Measurements from ENCODE around the gene NCOA3.
"Not testable (repeated sequence)": the region's sequence is repeated elsewhere in the genome, so short reads cannot be mapped to it uniquely, and the experiment has no call there.

The NCOA3 gene

DNA sequence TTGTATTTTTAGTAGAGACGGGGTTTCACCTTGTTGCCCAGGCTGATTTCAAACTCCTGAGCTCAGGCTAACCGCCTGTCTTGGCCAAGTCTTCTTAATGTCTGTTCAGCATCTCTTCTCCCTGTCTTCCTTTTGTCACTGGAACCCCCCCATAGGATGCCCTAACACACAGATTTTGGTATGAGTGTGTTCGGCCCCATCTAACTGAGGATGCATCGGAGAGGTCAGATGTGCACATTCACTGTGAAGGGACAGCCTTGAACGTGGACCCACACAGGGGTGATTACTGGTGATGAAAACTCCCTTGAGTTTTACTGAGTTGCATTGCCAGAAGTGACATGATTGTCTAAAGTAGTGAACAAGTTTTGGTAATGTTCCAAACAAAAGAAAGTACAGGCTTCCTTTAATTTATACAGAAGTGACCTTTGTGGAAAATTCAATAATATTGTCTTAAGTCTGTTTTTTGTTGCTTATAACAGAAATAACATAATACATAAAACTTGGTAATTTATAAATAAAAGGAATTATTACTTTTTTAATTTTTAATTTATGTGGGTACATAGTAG is 40.5 kb upstream of the NCOA3 start:
- TF ChIP-seq ZNF384 (IDR thresholded peaks at IDR 0.05) (no peak), FOXM1 (IDR thresholded peaks at IDR 0.05; ENCODE audit: borderline replicate concordance) (no peak), SP1 (IDR thresholded peaks at IDR 0.05) (no peak), LEF1 (IDR thresholded peaks at IDR 0.05; ENCODE audit: borderline replicate concordance) (no peak), L3MBTL2 (conservative IDR thresholded peaks at IDR 0.05) (no peak), BHLHE40 (IDR thresholded peaks at IDR 0.05; ENCODE audit: borderline replicate concordance) (no peak), NFRKB (IDR thresholded peaks at IDR 0.05) (no peak), HDGF (IDR thresholded peaks at IDR 0.05; ENCODE audit: borderline replicate concordance) (no peak), ARNT (IDR thresholded peaks at IDR 0.05) (no peak), CTBP1 (IDR thresholded peaks at IDR 0.05; ENCODE audit: borderline replicate concordance) (no peak), ELF4 (IDR thresholded peaks at IDR 0.05) (no peak), FOXA1 (IDR thresholded peaks at IDR 0.05) (no peak), SUZ12 (IDR thresholded peaks at IDR 0.05) (no peak)
- TF ChIP-seq, protein P1, sequence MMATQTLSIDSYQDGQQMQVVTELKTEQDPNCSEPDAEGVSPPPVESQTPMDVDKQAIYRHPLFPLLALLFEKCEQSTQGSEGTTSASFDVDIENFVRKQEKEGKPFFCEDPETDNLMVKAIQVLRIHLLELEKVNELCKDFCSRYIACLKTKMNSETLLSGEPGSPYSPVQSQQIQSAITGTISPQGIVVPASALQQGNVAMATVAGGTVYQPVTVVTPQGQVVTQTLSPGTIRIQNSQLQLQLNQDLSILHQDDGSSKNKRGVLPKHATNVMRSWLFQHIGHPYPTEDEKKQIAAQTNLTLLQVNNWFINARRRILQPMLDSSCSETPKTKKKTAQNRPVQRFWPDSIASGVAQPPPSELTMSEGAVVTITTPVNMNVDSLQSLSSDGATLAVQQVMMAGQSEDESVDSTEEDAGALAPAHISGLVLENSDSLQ (IDR thresholded peaks at IDR 0.05): no peak
- POLR2A ChIA-PET: no interaction called here
- CTCF ChIA-PET: no interaction called here
- DNase-seq (ENCODE audit: extremely low spot score): no peak

DNA sequence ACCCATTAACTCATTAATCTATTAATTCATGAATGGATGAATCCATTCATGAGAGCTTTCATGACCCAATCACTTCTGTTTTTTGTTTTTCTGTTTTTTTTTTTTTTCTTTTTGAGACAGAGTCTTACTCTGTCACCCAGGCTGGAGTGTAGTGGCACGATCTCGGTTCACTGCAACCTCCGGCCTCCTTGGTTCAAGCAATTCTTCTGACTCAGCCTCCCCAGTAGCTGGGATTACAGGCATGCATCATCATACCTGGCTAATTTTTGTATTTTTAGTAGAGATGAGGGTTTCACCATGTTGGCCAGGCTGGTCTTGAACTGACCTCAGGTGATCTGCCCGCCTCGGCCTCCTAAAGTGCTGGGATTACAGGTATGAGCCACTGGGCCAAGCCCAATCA is 39.8 kb upstream of the NCOA3 start:
- DNase-seq (ENCODE audit: extremely low spot score); POLR2A ChIA-PET; CTCF ChIA-PET: not testable (repeated sequence)

DNA sequence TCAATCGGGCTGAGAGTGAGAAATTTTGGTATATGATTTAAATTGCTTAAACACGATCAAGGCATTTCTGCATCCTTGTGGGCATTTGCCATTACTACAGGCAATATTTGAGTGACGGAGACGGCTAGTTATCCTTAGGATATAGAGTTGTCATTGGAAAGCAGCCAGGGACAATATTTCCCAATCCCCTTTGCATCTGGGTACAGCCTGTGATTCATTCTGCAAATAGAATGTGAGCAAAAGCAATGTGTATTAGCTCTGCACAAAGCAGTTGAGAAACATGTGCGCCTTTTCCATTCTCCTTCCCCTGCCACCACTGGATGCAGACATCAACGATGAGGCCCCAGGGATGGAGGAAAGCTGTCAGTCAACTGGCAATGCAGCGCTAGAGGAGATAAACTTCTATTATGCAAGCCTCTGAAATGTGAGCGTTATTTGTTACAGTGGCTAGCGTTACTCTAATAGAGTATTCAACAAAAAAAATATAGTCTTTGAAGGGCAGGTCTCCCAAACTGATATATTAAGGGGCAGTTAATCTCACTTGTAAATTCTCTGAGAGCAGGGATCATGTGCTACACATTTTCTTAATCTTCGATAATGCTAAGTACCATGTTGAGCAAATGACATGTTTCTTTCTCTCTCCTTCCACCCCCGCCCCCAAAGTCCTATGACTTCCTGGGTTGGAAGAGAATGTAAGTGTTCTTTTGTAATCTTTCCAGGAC is 37.1 kb upstream of the NCOA3 start:
- POLR2A ChIA-PET: no interaction called here

DNA sequence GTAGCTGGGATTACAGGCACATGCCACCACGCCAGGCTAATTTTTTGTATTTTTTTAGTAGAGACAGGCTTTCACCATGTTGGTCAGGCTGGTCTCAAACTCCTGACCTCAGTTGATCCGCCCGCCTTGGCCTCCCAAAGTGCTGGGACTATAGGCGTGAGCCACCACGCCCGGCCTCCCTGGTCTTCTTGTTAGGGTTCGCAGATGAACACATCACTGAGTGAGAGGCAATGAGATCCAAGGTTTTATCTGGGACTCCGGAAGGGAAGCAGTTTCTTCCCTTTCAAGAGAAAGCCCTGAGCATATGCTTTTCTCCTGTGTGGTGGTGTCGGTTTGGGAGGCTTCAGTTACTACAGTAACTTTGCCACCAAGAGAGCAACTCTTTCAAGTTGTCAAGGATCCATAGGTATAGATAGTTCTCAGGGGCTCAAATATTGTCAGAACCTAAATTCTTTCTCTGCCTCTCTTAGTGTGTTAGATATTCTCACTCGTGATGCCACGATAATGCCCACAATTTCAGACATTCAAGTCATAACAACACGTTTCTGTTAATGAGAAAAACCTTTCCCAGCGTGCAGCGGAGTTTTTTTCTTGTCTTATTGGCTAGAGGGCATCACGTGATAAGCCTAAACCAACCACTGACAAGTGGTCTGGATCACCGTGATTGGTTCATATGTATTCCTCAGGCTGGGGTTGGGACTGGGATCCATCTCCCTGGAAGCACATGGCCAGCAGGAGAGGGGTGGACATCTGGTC is 36.2 kb upstream of the NCOA3 start:
- POLR2A ChIA-PET: no interaction called here
- no peak for TF ChIP-seq FOXK2 (IDR thresholded peaks at IDR 0.05)
- no peak for TF ChIP-seq CTBP1 (IDR thresholded peaks at IDR 0.05; ENCODE audit: borderline replicate concordance)
- no peak for TF ChIP-seq L3MBTL2 (conservative IDR thresholded peaks at IDR 0.05)
- no peak for TF ChIP-seq SP1 (IDR thresholded peaks at IDR 0.05)
- no peak for TF ChIP-seq TARDBP (IDR thresholded peaks at IDR 0.05)
- TF ChIP-seq ZNF384 (IDR thresholded peaks at IDR 0.05): no peak
- DNase-seq (ENCODE audit: extremely low spot score): no peak
- CTCF ChIA-PET: no interaction called here

More for the DNA sequence above, 37.1 kb upstream of the NCOA3 start:
- peak; percentile 31 for DNase-seq (ENCODE audit: extremely low spot score)
- TF ChIP-seq TARDBP (IDR thresholded peaks at IDR 0.05): 0 out of 2 replicates have a peak, but pooled peaks have one; percentile 28
- no peak for TF ChIP-seq FOXM1 (IDR thresholded peaks at IDR 0.05; ENCODE audit: borderline replicate concordance)
- no peak for TF ChIP-seq ELF4 (IDR thresholded peaks at IDR 0.05)
- TF ChIP-seq, protein P1 (IDR thresholded peaks at IDR 0.05): peak; percentile 76
- TF ChIP-seq L3MBTL2 (conservative IDR thresholded peaks at IDR 0.05): no peak
- TF ChIP-seq FOXA1 (IDR thresholded peaks at IDR 0.05): no peak
- TF ChIP-seq BHLHE40 (IDR thresholded peaks at IDR 0.05; ENCODE audit: borderline replicate concordance): no peak
- CTCF ChIA-PET: interaction anchor here (0.6 to 0.9 kb wide), 2 partner anchors 27 to 96 kb away, joined by 3 to 4 read pairs; no protein-coding TSS in a partner anchor

DNA sequence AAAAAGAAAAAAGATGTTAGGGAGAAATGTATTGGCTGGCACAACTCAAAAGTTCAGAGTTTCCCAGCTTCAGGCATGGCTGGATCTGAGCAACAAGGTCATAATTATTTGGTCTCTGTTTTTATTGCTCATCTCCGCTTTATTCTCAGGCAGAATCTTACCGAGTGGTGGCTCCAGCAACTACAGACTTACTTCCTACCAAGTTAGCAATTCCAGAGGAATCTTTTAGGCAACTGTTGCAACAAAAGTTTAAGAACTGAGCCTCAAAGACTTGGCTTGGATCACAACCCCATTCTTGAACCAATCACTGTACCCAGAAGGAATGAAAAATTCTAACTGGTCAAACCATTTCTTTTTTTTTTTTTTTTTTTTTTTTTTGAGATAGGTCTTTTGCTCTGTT is 35.5 kb upstream of the NCOA3 start:
- CTCF ChIA-PET: no interaction called here
- no peak for DNase-seq (ENCODE audit: extremely low spot score)
- POLR2A ChIA-PET: no interaction called here
- TF ChIP-seq HDGF (IDR thresholded peaks at IDR 0.05; ENCODE audit: borderline replicate concordance) (no peak), ZNF384 (IDR thresholded peaks at IDR 0.05) (no peak), FOXM1 (IDR thresholded peaks at IDR 0.05; ENCODE audit: borderline replicate concordance) (no peak), BHLHE40 (IDR thresholded peaks at IDR 0.05; ENCODE audit: borderline replicate concordance) (no peak), LEF1 (IDR thresholded peaks at IDR 0.05; ENCODE audit: borderline replicate concordance) (no peak), NFRKB (IDR thresholded peaks at IDR 0.05) (no peak), TARDBP (IDR thresholded peaks at IDR 0.05) (no peak), L3MBTL2 (conservative IDR thresholded peaks at IDR 0.05) (no peak), CTBP1 (IDR thresholded peaks at IDR 0.05; ENCODE audit: borderline replicate concordance) (no peak), SUZ12 (IDR thresholded peaks at IDR 0.05) (no peak), FOXA1 (IDR thresholded peaks at IDR 0.05) (no peak)

DNA sequence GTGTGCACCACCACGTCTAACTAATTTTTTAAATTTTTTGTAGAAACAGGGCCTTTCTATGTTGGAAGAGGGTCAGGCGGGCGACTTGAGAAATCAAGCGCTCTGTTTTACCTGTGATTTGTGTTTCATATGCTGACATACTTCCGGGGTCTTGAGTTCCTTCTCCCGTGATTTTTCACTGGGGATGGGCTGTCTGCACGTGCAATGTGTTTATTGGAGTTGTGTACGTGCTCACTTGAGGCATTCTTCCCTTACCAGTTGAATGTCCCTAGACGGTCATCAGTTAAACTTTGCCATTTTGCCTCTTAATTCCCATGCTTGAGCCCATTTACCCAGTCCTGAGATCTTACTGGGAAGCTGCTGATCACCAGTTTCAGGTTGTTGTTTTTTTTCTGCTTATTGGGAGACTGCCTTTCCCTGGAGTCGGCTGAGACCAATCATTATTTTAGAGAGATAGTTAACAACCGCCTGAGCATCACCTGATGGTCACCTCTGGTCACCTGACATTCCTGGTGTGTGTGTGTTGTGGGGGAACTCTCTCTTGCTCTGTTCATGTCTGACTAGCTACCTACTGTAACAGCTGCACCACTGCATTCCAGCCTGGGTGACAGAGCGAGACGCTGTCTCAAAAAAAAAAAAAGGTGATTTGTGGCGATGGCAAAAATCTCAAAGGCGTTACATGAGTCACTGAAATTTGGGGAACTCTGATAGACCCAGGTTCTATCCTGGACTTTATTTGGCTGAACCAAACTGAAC is 34.8 kb upstream of the NCOA3 start:
- ChIA-PET CTCF (no interaction called here), POLR2A (no interaction called here)
- TF ChIP-seq FOXK2 (IDR thresholded peaks at IDR 0.05): no peak
- no peak for TF ChIP-seq BHLHE40 (IDR thresholded peaks at IDR 0.05; ENCODE audit: borderline replicate concordance)
- TF ChIP-seq FOXA1 (IDR thresholded peaks at IDR 0.05): no peak
- no peak for TF ChIP-seq NFRKB (IDR thresholded peaks at IDR 0.05)
- no peak for TF ChIP-seq CTBP1 (IDR thresholded peaks at IDR 0.05; ENCODE audit: borderline replicate concordance)
- TF ChIP-seq ARNT (IDR thresholded peaks at IDR 0.05): no peak
- TF ChIP-seq SUZ12 (IDR thresholded peaks at IDR 0.05): no peak
- TF ChIP-seq LEF1 (IDR thresholded peaks at IDR 0.05; ENCODE audit: borderline replicate concordance): no peak
- no peak for TF ChIP-seq TARDBP (IDR thresholded peaks at IDR 0.05)
- TF ChIP-seq ELF4 (IDR thresholded peaks at IDR 0.05): no peak
- no peak for TF ChIP-seq L3MBTL2 (conservative IDR thresholded peaks at IDR 0.05)
- TF ChIP-seq, protein P1 (IDR thresholded peaks at IDR 0.05): no peak
- TF ChIP-seq ZNF384 (IDR thresholded peaks at IDR 0.05): no peak
- DNase-seq (ENCODE audit: extremely low spot score): no peak
